Fibroblast of skin of left quadriceps (primary cell): ENCODE measurements around the gene FASTKD3.
"Not testable (repeated sequence)": the region's sequence is repeated elsewhere in the genome, so short reads cannot be mapped to it uniquely, and the experiment has no call there.

ENCODE experiments used
- DNase-seq, 2 experiments: peaks; one replicate each; pipeline ENCODE4 v3.0.0-alpha.2; 2013; ENCODE audit warnings: low read depth in 2 of 2

The FASTKD3 gene

DNA sequence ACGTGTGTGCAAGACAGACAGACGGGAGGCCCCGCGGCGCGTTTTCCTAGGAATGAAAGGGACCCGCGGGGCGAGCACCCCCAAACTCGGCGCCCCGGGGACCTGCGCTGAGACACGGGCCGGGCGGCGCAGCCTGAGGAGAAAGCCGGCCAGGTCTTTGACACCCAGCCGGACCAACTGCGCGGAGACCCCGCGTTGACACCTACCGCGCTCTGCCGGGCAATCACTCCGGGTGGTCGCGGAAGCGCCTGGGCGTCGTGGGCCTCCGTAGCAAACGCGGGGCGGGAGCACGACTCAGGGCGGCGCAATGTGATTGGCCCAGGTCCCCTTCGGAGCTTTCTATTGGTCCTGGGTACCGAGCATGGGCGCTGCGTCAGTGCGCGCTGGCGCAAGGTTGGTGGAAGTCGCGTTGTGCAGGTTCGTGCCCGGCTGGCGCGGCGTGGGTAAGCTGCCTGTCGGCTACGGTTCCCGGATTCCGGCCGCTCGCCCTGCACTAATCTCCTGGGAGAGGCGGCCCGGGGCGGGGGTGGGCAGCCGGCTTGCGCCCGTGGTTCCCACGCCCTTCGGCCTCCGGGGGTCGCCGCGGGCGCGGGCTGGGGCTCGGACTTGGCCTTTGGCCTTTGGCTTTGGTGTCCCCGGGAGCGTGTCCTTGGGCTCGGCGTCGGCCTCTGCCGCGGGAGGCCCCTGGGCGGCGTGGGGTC, at the start of gene FASTKD3, which contains the start of gene MTRR:
TSS of gene FASTKD3 (minus strand) at position 259 of the 701 bp plus-strand sequence. CDS start 948 bp downstream, outside the sequence.
TSS of gene MTRR (plus strand) at position 376 of the 701 bp plus-strand sequence. CDS start 1,647 bp downstream, outside the sequence.
- DNase-seq, result peak; percentile 78 to 83

DNA sequence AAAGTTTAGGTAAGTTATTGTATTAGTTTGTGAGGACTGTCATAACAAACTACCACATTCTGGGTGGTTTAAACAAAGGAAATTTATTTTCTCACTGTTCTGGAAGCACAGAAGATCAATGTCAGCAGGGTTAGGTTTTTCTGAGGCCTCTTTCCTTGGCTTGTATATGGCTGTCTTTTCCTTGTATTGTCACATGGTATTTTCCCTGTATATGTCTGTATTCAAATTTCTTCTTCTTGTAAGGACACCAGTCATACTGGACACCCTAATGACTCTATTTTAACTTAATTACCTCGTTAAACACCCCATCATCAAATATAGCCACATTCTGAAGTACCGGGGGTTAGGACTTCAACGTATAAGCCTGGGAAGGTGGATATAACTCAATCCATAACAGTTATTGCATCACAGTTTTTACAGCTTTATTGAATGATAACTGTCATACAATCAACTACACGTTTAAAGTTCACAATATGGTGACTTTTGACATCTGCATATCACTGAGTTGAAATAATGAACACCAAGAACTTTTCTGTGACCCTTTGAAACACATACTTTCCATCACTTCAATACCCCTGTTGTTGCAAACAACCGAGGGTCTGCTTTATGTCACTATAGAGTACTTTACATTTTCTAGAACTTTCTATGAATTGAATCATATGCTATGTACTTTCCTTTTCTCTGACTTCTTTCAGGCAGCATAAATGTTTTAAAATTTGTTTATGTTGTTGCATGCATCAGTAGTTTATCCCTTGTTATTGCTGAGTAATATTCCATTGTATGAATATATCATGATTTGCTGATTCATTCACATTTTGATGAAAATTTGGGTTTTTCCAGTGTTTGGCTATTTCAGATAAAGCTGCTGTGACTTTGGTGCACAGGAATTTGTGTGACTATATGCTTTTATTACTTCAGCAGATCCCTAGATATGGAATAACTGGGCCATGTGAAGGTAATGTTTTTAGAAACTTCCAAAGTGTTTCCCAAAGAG, 48.6 kb upstream of the FASTKD3 start:
- DNase-seq, result no peak

GRCh38 chr5:7916171-7916804, 47.5 kb upstream of the FASTKD3 start:
- DNase-seq, result no peak

- not testable (repeated sequence) for DNase-seq
These were observed 42.6 kb upstream of the FASTKD3 start for GRCh38 chr5:7911429-7911771.

- DNase-seq, result no peak
These were observed 42.1 kb upstream of the FASTKD3 start for GRCh38 chr5:7910738-7911428.

GRCh38 chr5:7908317-7908716, 39.5 kb upstream of the FASTKD3 start:
- DNase-seq, result no peak

GRCh38 chr5:7907612-7908011, 38.8 kb upstream of the FASTKD3 start:
- no peak for DNase-seq

DNA sequence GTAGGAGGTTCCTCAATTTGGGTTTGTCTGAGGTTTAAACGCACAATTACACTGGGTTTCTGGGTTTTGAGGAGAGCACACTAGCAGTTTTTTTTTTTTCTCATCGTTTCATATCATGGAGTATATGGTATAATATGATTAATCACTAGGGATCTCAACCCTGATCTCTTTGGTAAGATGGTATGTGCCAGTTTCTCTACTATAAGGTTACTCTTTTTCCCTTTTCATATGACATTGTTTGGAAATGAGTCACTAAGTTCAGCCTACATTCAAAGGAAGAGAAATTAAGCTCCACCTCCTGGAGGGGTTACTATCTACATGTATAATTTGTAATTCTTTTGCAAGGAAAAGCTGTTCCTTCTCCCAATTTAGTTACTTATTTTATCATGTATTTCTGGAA, 35.3 kb upstream of the FASTKD3 start:
- peak; percentile 37 to 38 for DNase-seq

- DNase-seq, result no peak
These were observed 34.1 kb upstream of the FASTKD3 start for GRCh38 chr5:7902666-7903625.

DNA sequence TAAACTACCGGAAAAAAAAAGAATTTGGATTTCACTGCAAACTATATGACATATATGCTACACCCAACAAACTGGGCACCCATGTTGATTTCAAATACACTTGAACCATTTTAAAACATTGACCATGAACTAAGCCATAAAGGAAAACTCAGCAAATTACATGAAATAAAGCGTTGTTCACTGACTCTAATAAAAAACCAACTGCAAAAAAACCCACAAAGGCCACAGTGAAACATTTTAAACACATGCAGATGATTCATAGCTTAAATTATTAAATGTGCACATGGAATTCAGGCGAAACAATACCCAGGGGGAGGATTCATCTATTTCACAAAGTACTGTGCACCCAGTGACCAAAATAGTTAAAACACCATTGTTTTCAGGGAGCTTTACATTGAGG, 33.4 kb upstream of the FASTKD3 start:
- peak in 1 of 2 experiments; percentile 27 for DNase-seq

DNA sequence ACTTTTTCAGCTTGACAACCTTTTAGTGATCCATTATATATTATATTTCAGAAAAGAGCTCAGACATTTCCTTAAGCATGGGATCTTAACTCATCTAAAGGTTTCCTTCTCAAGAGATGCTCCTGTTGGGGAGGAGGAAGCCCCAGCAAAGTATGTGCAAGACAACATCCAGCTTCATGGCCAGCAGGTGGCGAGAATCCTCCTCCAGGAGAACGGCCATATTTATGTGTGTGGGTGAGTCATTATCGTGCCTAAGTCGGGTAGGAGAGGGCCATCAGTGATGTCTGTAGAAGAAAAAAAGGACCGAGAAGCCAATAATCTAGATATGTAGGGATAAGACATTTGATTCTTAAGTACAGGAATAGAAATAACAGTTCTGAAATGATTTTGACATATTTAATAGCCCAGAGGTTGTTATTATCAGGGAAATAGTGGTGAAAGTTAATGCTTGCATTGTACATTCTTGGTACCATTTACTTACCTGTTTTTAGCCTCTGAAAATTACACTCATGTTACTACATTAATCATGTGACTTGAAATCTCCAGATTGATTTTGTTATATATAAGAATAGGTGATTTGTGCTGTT, 28.3 kb upstream of the FASTKD3 start:
- no peak for DNase-seq

GRCh38 chr5:7894860-7895259, 26.0 kb upstream of the FASTKD3 start:
- no peak for DNase-seq

- no peak for DNase-seq
These were observed 25.6 kb upstream of the FASTKD3 start for GRCh38 chr5:7894439-7894838.

DNA sequence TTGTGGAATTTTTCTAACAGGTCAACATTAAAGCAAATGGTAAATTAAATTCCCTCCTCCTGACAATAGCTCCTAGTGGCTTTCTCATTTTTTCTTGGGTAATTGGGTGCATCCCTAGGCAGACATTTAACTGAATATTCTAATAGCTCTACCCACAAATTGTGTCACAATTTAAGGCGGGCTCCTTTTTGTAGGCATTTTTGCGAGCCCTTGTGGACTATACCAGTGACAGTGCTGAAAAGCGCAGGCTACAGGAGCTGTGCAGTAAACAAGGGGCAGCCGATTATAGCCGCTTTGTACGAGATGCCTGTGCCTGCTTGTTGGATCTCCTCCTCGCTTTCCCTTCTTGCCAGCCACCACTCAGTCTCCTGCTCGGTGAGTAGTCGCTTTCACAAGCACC, 20.1 kb upstream of the FASTKD3 start:
- DNase-seq, result no peak

GRCh38 chr5:7886849-7887475, 18.1 kb upstream of the FASTKD3 start:
- DNase-seq, result peak; percentile 38 to 42

DNA sequence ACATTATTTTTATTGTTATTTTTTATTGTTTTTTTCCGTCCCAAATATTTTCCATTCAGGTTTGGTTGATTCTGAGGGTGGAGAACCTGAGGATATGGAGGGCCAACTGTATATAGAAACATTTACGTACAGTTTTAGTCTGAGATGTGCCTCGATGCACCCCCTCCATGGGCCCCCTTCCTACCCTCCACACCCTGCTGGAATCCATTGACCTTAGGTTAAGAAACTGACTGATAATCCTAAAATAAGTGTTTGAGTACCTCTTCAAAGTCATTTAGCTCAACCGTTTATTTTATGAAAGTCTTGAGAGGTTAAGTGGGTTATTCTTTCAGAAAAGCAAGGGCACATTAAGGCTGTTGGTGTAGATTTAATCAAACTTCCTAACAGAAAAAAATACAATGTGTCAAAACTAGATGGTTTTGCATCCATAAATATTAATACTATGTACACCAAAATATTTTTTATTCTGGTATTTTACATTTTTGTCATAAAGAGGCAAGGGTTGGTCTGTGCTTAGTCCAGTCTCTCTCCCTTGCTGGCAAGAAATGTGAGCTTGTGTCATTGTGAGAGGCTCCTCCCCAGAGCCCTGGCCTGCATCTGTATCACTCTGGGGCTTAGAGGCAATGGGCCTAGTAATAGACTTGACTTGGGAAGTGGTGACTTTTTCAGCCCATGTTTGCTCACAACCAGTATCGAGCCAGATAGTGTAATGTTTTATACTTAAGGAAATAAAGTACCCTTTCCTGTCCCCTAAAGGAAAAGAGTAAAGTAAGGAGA, 15.8 kb upstream of the FASTKD3 start:
- DNase-seq, result no peak

DNA sequence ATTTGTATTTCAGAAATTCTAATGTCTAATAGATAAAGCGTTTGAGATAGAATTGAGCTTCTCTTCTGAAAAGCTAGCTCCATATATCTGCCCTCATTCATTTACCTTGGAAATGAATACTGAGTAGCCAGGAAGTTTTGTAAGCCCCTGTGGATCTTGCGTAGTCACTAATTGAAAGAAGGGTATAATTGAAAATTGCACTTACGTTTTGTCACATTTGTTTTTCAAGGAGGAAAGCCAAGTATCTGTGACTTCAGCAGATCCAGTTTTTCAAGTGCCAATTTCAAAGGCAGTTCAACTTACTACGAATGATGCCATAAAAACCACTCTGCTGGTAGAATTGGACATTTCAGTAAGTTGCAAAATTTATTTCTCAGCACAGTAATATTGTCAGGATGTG, 14.1 kb upstream of the FASTKD3 start:
- no peak for DNase-seq

- DNase-seq, result no peak
These were observed 13.0 kb upstream of the FASTKD3 start for GRCh38 chr5:7881816-7882215.

DNA sequence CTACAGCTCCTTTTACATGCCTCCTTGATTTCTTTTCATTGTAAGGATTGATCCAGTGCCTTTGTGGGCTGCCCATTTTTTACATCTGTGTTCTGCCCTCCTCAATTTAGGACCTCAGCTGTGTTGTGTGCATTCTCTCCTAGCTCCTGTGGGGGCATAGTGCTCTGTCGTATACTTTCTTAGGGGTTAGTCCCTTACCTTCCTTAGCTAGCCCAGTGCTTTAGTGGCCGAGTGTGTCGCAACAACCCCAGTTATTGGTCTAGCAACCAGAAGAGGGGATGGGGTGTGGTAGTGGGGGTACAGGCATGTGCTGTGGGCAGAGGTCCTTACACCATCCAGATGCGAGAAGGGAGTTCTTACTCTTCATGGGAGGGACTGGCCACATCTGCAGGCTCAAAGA, 12.3 kb upstream of the FASTKD3 start:
- no peak for DNase-seq
